Measurements from ENCODE around the gene TCN1.

GRCh38 chr11:59872076-59872475, 5.8 kb upstream of the TCN1 start:
- no peak for TF ChIP-seq CTCF (IDR thresholded peaks at IDR 0.05; ENCODE audit: insufficient read depth, low read length)
- TF ChIP-seq REST (IDR thresholded peaks at IDR 0.05; ENCODE audit: insufficient replicate concordance, low read depth), result no peak
